Spinal cord (tissue), 10 donors: ENCODE data around the gene SPTSSA. TPM values are rescaled to one million over a fixed set of nuclear protein-coding genes. Genes with fewer than 3 reads are reported as not detected.
A peak's percentile ranks its signal among the peaks of the same experiment; 100 is the strongest.

Experiments used
- DNase-seq, 6 donors: peaks; one replicate each; pipeline versions ENCODE4 v3.0.0 to v3.0.0-alpha.2; 2013 to 2015; ENCODE audit warnings: low spot score in 6 of 6, low read depth in 4 of 6
- H3K27ac ChIP-seq: one replicate; pipeline ENCODE4 v1.5.1; 2013; ENCODE audit warnings: low read depth, low read length, control low read depth
- H3K27me3 ChIP-seq: one replicate; pipeline ENCODE4 v1.6.1; 2013; ENCODE audit warnings: low read length; ENCODE audit not compliant: control insufficient read depth, insufficient read depth
- H3K36me3 ChIP-seq: one replicate; pipeline ENCODE4 v1.6.1; 2013; ENCODE audit warnings: low read length; ENCODE audit not compliant: control insufficient read depth, insufficient read depth
- H3K4me1 ChIP-seq: one replicate; pipeline ENCODE4 v1.6.1; 2013; ENCODE audit warnings: low read length; ENCODE audit not compliant: control insufficient read depth, insufficient read depth
- H3K4me3 ChIP-seq: one replicate; pipeline ENCODE4 v1.5.1; 2013; ENCODE audit warnings: low read depth, low read length, control low read depth
- H3K9me3 ChIP-seq: one replicate; pipeline ENCODE4 v1.6.1; 2013; ENCODE audit warnings: low read length; ENCODE audit not compliant: control insufficient read depth, insufficient read depth
- WGBS: methylation state at CpG from one replicate; pipeline ENCODE4 v1.1.5; 2013; ENCODE audit warnings: missing lambda C conversion rate; ENCODE audit not compliant: insufficient coverage; 5-methylcytosine and 5-hydroxymethylcytosine counted together
- polyA plus RNA-seq, 2 donors: library from polyadenylated mRNA; unstranded; fragments of 120-200 nt; gene quantifications; one replicate each; pipeline ENCODE4 v1.2.1, GENCODE V29; 2013; ENCODE audit not compliant: insufficient read length in 2 of 2
- total RNA-seq, 2 donors: library from RNA; depleted of rRNA in 1 of 2; stranded (reverse); fragments of 120-200 nt in 1 of 2; fragments of >200 nt in 1 of 2; gene quantifications; one replicate each; pipeline versions ENCODE4 v1.2.3 to v1.2.4, GENCODE V29; 2013 to 2014
- donor health status: healthy.

Gene SPTSSA
- total and polyA plus RNA-seq, 4 donors, result 10.0 to 41.1 (median 29.1) TPM

- 94% methylated on average over 4 of the region's 6 CpGs for WGBS
- peak in 2 of 6 donors; percentile 16 to 24 for DNase-seq
These were observed 36.8 kb upstream of the SPTSSA start for GRCh38 chr14:34498684-34499412.

GRCh38 chr14:34496679-34497513, 34.9 kb upstream of the SPTSSA start:
- H3K27me3 ChIP-seq, result no peaks in the 10 kb centered on the region
- peak; percentile 33 to 84 (median 46) for DNase-seq
- peak overlapping the region; percentile 6 for H3K4me3 ChIP-seq
- H3K4me1 ChIP-seq, result peaks cover 13% of the 10 kb centered on the region
- peak overlapping the region; percentile 89 for H3K27ac ChIP-seq
- H3K9me3 ChIP-seq, result no peaks in the 10 kb centered on the region
- 32% methylated on average over 8 of the region's 14 CpGs for WGBS
- no peaks in the 10 kb centered on the region for H3K36me3 ChIP-seq

More at GRCh38 chr14:34498684-34499412, 36.8 kb upstream of the SPTSSA start:
- Histone ChIP-seq H3K27ac (no peak overlapping the region), H3K27me3 (no peaks in the 10 kb centered on the region), H3K36me3 (no peaks in the 10 kb centered on the region), H3K9me3 (no peaks in the 10 kb centered on the region), H3K4me1 (peaks cover 13% of the 10 kb centered on the region), H3K4me3 (no peak overlapping the region)

GRCh38 chr14:34496007-34496678, 34.1 kb upstream of the SPTSSA start:
- peak in 1 of 6 donors; percentile 7 for DNase-seq
- Histone ChIP-seq H3K27ac (peak overlapping the region; percentile 89), H3K4me3 (no peak overlapping the region), H3K36me3 (no peaks in the 10 kb centered on the region), H3K4me1 (peaks cover 13% of the 10 kb centered on the region), H3K9me3 (no peaks in the 10 kb centered on the region), H3K27me3 (no peaks in the 10 kb centered on the region)
- 94% methylated on average over 6 of the region's 11 CpGs for WGBS

- H3K4me3 ChIP-seq, result no peak overlapping the region
- DNase-seq, result no peak
- no peaks in the 10 kb centered on the region for H3K9me3 ChIP-seq
- no peaks in the 10 kb centered on the region for H3K36me3 ChIP-seq
- H3K27me3 ChIP-seq, result no peaks in the 10 kb centered on the region
- 90% methylated on average over 1 of the region's 1 CpG for WGBS
- no peak overlapping the region for H3K27ac ChIP-seq
- H3K4me1 ChIP-seq, result no peaks in the 10 kb centered on the region
These were observed 27.3 kb upstream of the SPTSSA start for GRCh38 chr14:34489324-34489723.

GRCh38 chr14:34488528-34488927, 26.5 kb upstream of the SPTSSA start:
- Histone ChIP-seq H3K4me3 (no peak overlapping the region), H3K27ac (no peak overlapping the region), H3K4me1 (no peaks in the 10 kb centered on the region), H3K9me3 (no peaks in the 10 kb centered on the region), H3K27me3 (no peaks in the 10 kb centered on the region), H3K36me3 (no peaks in the 10 kb centered on the region)
- no peak for DNase-seq
- no CpG with 5 or more reads among the region's 7 CpGs for WGBS

- H3K27ac ChIP-seq, result no peak overlapping the region
- no peaks in the 10 kb centered on the region for H3K27me3 ChIP-seq
- no peak for DNase-seq
- no peaks in the 10 kb centered on the region for H3K36me3 ChIP-seq
- H3K4me3 ChIP-seq, result no peak overlapping the region
- 90% methylated on average over 1 of the region's 1 CpG for whole genome bisulfite sequencing
- H3K9me3 ChIP-seq, result no peaks in the 10 kb centered on the region
- H3K4me1 ChIP-seq, result no peaks in the 10 kb centered on the region
These were observed 22.7 kb upstream of the SPTSSA start for GRCh38 chr14:34484726-34485125.

- no peak overlapping the region for H3K27ac ChIP-seq
- no peaks in the 10 kb centered on the region for H3K27me3 ChIP-seq
- no peaks in the 10 kb centered on the region for H3K36me3 ChIP-seq
- no peaks in the 10 kb centered on the region for H3K4me1 ChIP-seq
- WGBS, result 100% methylated on average over 2 of the region's 2 CpGs
- no peak overlapping the region for H3K4me3 ChIP-seq
- DNase-seq, result no peak
- no peaks in the 10 kb centered on the region for H3K9me3 ChIP-seq
These were observed 20.4 kb upstream of the SPTSSA start for GRCh38 chr14:34482463-34482862.

- Histone ChIP-seq H3K4me3 (no peak overlapping the region), H3K9me3 (no peaks in the 10 kb centered on the region), H3K4me1 (no peaks in the 10 kb centered on the region), H3K27ac (no peak overlapping the region), H3K36me3 (no peaks in the 10 kb centered on the region), H3K27me3 (no peaks in the 10 kb centered on the region)
- DNase-seq, result no peak
- no CpG with 5 or more reads among the region's 4 CpGs for WGBS
These were observed 17.7 kb upstream of the SPTSSA start for GRCh38 chr14:34479694-34480093.

GRCh38 chr14:34478261-34478660, 16.2 kb upstream of the SPTSSA start:
- Histone ChIP-seq H3K27me3 (no peaks in the 10 kb centered on the region), H3K4me1 (no peaks in the 10 kb centered on the region), H3K36me3 (no peaks in the 10 kb centered on the region), H3K4me3 (no peak overlapping the region), H3K9me3 (no peaks in the 10 kb centered on the region), H3K27ac (no peak overlapping the region)
- no peak for DNase-seq
- WGBS, result no CpG with 5 or more reads among the region's 1 CpG
